ENCODE results near the gene SCN2B.

- TF ChIP-seq EZH2 (IDR thresholded peaks at IDR 0.05): no peak
- no peak for TF ChIP-seq FOXP2 (optimal IDR thresholded peaks at IDR 0.05; ENCODE audit: control extremely low read depth, extremely low read length, insufficient read depth)
- TF ChIP-seq POLR2AphosphoS5 (IDR thresholded peaks at IDR 0.05; ENCODE audit: borderline replicate concordance, low read depth, low read length): no peak
These were observed 31.9 kb downstream of the SCN2B start for GRCh38 chr11:118144301-118145268.

All from SK-N-MC (cell line).